Measurements from ENCODE around the gene EPO.
"Not testable (repeated sequence)": the region's sequence is repeated elsewhere in the genome, so short reads cannot be mapped to it uniquely, and the experiment has no call there.

Gene EPO

GRCh38 chr7:100705320-100705752 lies 14.9 kb upstream of the EPO start:
- DNase-seq (ENCODE audit: low spot score) = peak; percentile 83

- DNase-seq (ENCODE audit: low spot score) = peak; percentile 100
Measured at GRCh38 chr7:100705753-100706671, 14.3 kb upstream of the EPO start, which contains the start of gene POP7. POP7 (plus strand) TSS chr7:100706121; CDS start chr7:100706831, 710 bp downstream.

DNA sequence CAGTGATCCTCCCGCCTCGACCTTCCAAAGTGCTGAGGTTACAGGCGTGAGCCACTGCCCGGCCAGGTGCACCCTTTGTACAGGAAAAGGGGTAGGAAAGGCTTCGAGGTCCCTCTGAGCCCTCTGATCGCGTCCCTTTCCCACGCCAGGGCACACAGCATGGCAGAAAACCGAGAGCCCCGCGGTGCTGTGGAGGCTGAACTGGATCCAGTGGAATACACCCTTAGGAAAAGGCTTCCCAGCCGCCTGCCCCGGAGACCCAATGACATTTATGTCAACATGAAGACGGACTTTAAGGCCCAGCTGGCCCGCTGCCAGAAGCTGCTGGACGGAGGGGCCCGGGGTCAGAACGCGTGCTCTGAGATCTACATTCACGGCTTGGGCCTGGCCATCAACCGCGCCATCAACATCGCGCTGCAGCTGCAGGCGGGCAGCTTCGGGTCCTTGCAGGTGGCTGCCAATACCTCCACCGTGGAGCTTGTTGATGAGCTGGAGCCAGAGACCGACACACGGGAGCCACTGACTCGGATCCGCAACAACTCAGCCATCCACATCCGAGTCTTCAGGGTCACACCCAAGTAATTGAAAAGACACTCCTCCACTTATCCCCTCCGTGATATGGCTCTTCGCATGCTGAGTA lies 13.5 kb upstream of the EPO start:
- DNase-seq (ENCODE audit: low spot score) = no peak

DNA sequence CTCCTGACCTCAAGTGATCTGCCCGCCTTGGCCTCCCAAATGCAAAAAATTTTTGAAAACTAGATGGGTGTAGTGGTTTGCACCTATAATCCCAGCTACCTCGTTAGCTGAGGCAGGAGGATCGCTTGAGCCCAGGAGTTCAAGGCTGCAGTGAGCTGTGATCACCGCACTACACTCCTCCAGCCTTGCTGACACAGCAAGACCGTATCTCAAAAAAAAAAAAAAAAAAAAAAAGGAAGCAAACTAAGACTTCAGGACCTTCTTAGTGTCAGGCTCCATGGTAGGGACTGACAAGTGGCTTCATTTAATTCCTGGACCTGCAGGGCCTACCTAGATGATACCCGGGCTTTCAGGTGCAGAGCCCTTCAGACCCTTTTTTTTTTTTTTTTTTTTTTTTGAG lies 11.9 kb upstream of the EPO start:
- DNase-seq (ENCODE audit: low spot score) = no peak

- no peak for DNase-seq (ENCODE audit: low spot score)
Measured at GRCh38 chr7:100710452-100710851, 9.8 kb upstream of the EPO start.

- DNase-seq (ENCODE audit: low spot score) = no peak
Measured at GRCh38 chr7:100711369-100711768, 8.9 kb upstream of the EPO start.

GRCh38 chr7:100714725-100715124 lies 5.5 kb upstream of the EPO start:
- no peak for DNase-seq (ENCODE audit: low spot score)

- not testable (repeated sequence) for DNase-seq (ENCODE audit: low spot score)
Measured at GRCh38 chr7:100717073-100717472, 3.2 kb upstream of the EPO start.

DNA sequence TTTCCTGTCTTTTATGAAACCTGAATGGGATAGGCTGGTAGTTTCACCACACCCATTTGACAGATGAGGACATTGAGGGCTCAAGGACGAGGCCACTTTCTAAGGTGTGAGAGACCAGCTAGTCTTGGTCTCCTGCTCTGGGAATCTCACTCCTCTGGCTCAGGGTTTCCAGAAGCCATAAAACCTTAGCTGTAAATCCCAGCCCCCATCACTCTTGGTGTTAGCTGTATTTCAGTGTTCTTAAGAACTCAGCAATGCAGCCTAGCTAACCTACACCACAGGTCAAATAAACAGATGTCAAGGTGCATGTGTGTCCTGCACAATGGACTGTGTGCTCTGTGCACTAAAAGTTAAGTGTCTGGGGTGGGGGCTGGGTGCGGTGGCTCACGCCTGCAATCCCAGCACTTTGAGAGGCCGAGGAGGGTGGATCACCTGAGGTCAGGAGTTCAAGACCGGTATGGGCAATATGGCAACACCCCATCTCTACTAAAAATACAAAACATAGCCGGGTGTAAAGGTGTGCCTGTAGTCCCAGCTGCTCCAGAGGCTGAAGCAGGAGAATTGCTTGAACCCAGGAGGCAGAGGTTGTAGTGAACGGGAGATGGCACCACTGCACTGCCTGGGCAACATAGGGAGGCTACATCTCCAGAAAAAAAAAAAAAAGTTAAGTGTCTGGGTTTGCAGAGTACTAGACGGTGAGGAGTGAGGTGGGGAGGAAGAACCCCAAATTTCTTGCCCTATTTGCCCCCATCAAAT lies 567 bp upstream of the EPO start:
- no peak for DNase-seq (ENCODE audit: low spot score)

DNA sequence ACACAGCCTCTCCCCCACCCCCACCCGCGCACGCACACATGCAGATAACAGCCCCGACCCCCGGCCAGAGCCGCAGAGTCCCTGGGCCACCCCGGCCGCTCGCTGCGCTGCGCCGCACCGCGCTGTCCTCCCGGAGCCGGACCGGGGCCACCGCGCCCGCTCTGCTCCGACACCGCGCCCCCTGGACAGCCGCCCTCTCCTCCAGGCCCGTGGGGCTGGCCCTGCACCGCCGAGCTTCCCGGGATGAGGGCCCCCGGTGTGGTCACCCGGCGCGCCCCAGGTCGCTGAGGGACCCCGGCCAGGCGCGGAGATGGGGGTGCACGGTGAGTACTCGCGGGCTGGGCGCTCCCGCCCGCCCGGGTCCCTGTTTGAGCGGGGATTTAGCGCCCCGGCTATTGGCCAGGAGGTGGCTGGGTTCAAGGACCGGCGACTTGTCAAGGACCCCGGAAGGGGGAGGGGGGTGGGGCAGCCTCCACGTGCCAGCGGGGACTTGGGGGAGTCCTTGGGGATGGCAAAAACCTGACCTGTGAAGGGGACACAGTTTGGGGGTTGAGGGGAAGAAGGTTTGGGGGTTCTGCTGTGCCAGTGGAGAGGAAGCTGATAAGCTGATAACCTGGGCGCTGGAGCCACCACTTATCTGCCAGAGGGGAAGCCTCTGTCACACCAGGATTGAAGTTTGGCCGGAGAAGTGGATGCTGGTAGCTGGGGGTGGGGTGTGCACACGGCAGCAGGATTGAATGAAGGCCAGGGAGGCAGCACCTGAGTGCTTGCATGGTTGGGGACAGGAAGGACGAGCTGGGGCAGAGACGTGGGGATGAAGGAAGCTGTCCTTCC lies 620 bp downstream of the EPO start:
- DNase-seq (ENCODE audit: low spot score) = no peak

DNA sequence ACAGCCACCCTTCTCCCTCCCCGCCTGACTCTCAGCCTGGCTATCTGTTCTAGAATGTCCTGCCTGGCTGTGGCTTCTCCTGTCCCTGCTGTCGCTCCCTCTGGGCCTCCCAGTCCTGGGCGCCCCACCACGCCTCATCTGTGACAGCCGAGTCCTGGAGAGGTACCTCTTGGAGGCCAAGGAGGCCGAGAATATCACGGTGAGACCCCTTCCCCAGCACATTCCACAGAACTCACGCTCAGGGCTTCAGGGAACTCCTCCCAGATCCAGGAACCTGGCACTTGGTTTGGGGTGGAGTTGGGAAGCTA lies 1.2 kb downstream of the EPO start:
- no peak for DNase-seq (ENCODE audit: low spot score)

DNA sequence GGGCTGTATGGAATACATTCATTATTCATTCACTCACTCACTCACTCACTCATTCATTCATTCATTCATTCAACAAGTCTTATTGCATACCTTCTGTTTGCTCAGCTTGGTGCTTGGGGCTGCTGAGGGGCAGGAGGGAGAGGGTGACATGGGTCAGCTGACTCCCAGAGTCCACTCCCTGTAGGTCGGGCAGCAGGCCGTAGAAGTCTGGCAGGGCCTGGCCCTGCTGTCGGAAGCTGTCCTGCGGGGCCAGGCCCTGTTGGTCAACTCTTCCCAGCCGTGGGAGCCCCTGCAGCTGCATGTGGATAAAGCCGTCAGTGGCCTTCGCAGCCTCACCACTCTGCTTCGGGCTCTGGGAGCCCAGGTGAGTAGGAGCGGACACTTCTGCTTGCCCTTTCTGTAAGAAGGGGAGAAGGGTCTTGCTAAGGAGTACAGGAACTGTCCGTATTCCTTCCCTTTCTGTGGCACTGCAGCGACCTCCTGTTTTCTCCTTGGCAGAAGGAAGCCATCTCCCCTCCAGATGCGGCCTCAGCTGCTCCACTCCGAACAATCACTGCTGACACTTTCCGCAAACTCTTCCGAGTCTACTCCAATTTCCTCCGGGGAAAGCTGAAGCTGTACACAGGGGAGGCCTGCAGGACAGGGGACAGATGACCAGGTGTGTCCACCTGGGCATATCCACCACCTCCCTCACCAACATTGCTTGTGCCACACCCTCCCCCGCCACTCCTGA lies 2.4 kb downstream of the EPO start:
- no peak for DNase-seq (ENCODE audit: low spot score)

DNA sequence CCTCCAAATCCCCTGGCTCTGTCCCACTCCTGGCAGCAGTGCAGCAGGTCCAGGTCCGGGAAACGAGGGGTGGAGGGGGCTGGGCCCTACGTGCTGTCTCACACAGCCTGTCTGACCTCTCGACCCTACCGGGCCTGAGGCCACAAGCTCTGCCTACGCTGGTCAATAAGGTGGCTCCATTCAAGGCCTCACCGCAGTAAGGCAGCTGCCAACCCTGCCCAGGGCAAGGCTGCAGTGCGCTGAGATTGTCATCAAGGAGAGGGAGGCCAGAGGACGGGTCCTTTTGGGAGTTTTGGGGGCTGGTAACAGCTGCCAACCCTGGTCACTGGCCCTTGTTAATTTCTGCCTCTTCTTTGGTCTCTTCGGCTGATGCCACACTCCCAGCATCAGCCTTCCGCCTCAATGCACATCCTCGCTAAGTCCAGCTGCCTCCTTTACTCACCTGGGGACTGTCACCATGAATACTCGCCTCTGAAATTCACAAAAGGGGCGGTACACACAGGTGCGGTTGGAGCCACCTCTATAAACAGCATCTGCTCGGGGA lies 3.5 kb downstream of the EPO start:
- no peak for DNase-seq (ENCODE audit: low spot score)

DNA sequence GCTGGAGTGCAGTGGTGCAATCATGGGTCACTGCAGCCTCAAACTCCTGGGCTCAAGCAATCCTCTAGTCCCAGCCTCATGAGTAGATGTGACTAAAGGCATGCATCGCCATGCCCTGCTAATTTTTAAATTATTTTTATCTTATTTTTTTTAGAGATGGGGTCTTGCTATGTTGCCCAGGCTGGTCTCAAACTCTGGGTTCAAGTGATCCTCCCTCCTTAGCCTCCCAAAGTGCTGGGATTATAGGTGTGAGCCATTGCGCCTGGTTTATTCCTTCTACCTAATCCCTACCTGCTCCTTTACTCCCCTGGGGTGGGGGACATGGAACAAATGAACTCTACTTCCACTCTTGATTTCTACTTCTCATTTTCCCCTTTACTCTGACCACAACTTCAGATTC lies 4.1 kb downstream of the EPO start:
- DNase-seq (ENCODE audit: low spot score) = not testable (repeated sequence)

DNA sequence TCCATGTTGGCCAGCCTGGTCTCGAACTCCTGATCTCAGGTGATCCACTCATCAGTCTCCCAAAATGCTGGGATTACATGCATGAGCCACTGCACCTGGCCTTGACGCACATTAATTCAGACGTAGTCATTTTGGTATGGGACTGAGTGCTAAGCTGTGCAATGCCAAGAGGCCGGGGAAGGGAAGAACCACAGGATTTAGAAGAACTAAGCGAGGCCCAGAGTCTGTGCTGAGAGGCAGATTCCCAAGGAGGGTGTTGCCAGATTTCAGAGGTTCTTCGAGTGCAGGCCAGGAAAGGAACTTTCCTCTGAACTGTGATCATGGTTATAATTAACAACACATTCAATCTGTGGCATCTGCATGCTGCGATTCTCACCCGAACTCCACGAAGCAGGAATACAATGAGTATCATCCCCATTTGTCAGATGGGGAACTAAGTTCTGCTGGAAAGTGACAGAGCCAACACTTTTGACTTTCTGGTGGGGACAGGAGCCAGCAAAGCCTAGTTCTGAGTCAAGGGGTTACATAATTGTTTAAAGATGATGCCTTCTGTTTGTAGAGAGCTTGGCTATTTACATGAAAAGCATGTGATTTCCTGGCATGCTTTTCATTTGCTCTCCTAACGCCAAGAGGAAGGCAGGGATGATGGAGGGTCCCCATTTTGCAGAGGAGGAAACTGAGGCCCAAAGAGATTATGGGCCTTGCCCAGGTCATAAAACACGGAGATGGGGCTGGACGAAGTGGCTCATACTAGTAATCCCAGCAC lies 6.9 kb downstream of the EPO start:
- no peak for DNase-seq (ENCODE audit: low spot score)

- no peak for DNase-seq (ENCODE audit: low spot score)
Measured at GRCh38 chr7:100728196-100728595, 7.9 kb downstream of the EPO start.

- no peak for DNase-seq (ENCODE audit: low spot score)
Measured at GRCh38 chr7:100730136-100730800, 10.0 kb downstream of the EPO start.

GRCh38 chr7:100731937-100732636 lies 11.8 kb downstream of the EPO start:
- no peak for DNase-seq (ENCODE audit: low spot score)

- DNase-seq (ENCODE audit: low spot score) = no peak
Measured at GRCh38 chr7:100735730-100736129, 15.5 kb downstream of the EPO start.
